AG20443 (cell line): Measurements from ENCODE around the gene AASDH.

ENCODE experiments used
- DNase-seq: peaks from one replicate; pipeline ENCODE4 v3.0.0; 2012; ENCODE audit warnings: low spot score, mixed read lengths

AASDH gene

GRCh38 chr4:56316011-56316650, 71.2 kb downstream of the AASDH start:
- no peak for DNase-seq

- DNase-seq, result no peak
These were observed 71.7 kb downstream of the AASDH start for GRCh38 chr4:56315543-56315942.

- DNase-seq, result no peak
These were observed 72.2 kb downstream of the AASDH start for GRCh38 chr4:56315041-56315440.

- no peak for DNase-seq
These were observed 72.9 kb downstream of the AASDH start for GRCh38 chr4:56314207-56314915.

GRCh38 chr4:56313132-56313531, 74.2 kb downstream of the AASDH start:
- no peak for DNase-seq

- no peak for DNase-seq
These were observed 75.9 kb downstream of the AASDH start for GRCh38 chr4:56311299-56311975.

GRCh38 chr4:56310401-56311125, 76.7 kb downstream of the AASDH start:
- no peak for DNase-seq

- DNase-seq, result no peak
These were observed 78.9 kb downstream of the AASDH start for GRCh38 chr4:56308384-56308783.

GRCh38 chr4:56307423-56307822, 79.9 kb downstream of the AASDH start:
- no peak for DNase-seq

GRCh38 chr4:56305390-56305789, 81.9 kb downstream of the AASDH start:
- DNase-seq, result no peak

- DNase-seq, result no peak
These were observed 83.4 kb downstream of the AASDH start for GRCh38 chr4:56303921-56304320.

GRCh38 chr4:56302760-56303159, 84.5 kb downstream of the AASDH start:
- no peak for DNase-seq

GRCh38 chr4:56301997-56302496, 85.2 kb downstream of the AASDH start:
- no peak for DNase-seq

GRCh38 chr4:56301181-56301996, 85.9 kb downstream of the AASDH start:
- DNase-seq, result peak; percentile 84

- DNase-seq, result no peak
These were observed 89.1 kb downstream of the AASDH start for GRCh38 chr4:56298236-56298635.

GRCh38 chr4:56297776-56298175, 89.5 kb downstream of the AASDH start:
- DNase-seq, result no peak

GRCh38 chr4:56296526-56296925, 90.8 kb downstream of the AASDH start:
- no peak for DNase-seq

GRCh38 chr4:56293121-56293520, 94.2 kb downstream of the AASDH start:
- DNase-seq, result no peak

- no peak for DNase-seq
These were observed 97.4 kb downstream of the AASDH start for GRCh38 chr4:56289934-56290333.

GRCh38 chr4:56288663-56289062, 98.6 kb downstream of the AASDH start:
- no peak for DNase-seq
